Endothelial cell of umbilical vein (primary cell): ENCODE measurements around the gene NQO2. TPM values are rescaled to one million over a fixed set of nuclear protein-coding genes. Genes with fewer than 3 reads are reported as not detected.
"Not testable (repeated sequence)": the region's sequence is repeated elsewhere in the genome, so short reads cannot be mapped to it uniquely, and the experiment has no call there.

Source experiments
- BruUV-seq: library from RNA; stranded (reverse); fragments of 400-500 nt; replicated peaks from 2 replicates; lab custom pipeline; 2021; lab: Mats Ljungman, UMichigan
- CTCF ChIA-PET: fragments of 300-600, 350-600 bp; sonication (Branson Sonifier 250); formaldehyde crosslinking; loops from one replicate; lab custom pipeline; 2021; ENCODE audit warnings: antibody characterized with exemption, inconsistent platforms; lab: Charles Lee
- POLR2A ChIA-PET: fragments of 300-600, 350-600 bp; sonication (Branson Sonifier 250); formaldehyde crosslinking; loops from one replicate; lab custom pipeline; 2021; ENCODE audit warnings: antibody characterized with exemption, inconsistent platforms; lab: Charles Lee
- DNase-seq: peaks from one replicate; pipeline ENCODE4 v3.0.0-alpha.2; 2011; ENCODE audit warnings: low read depth, low spot score
- FAIRE-seq: peaks from 2 replicates; lab custom pipeline; 2011; peaks lifted over from hg19 to GRCh38; lab: Jason Lieb, UNC
- H2AFZ ChIP-seq: 2 replicates; pipeline ENCODE4 v1.6.0; 2012; ENCODE audit warnings: low read depth, low read length, control low read depth, inconsistent platforms
- H3K27ac ChIP-seq: 2 replicates; pipeline ENCODE4 v1.5.1; 2011; ENCODE audit warnings: low read depth, mild to moderate bottlenecking, control low read depth, low read length, moderate library complexity; ENCODE audit not compliant: insufficient read depth
- H3K27me3 ChIP-seq, 2 experiments: 2 replicates each; pipeline versions ENCODE4 v1.6.0 to v1.6.1; 2011; ENCODE audit warnings: low read length in 2 of 2, mixed read lengths in 1 of 2; ENCODE audit not compliant: control insufficient read depth in 2 of 2, insufficient read depth in 2 of 2
- H3K36me3 ChIP-seq, 2 experiments: 2 replicates in 1 of 2; 3 replicates in 1 of 2; pipeline ENCODE4 v1.5.1; 2011; ENCODE audit warnings: low read length in 2 of 2, mild to moderate bottlenecking in 1 of 2, moderate library complexity in 1 of 2; ENCODE audit not compliant: control insufficient read depth in 2 of 2, insufficient read depth in 2 of 2; ENCODE audit errors: extremely low read depth in 1 of 2
- H3K4me1 ChIP-seq: 3 replicates; pipeline ENCODE4 v1.5.1; 2011; ENCODE audit warnings: mild to moderate bottlenecking, low read length; ENCODE audit not compliant: control insufficient read depth, insufficient read depth; ENCODE audit errors: extremely low read depth
- H3K4me2 ChIP-seq: 2 replicates; pipeline ENCODE4 v1.6.1; 2011; ENCODE audit warnings: low read length, control low read depth, mixed read lengths; ENCODE audit not compliant: insufficient read depth
- H3K4me3 ChIP-seq, 3 experiments: fragments of 200-600 bp in 1 of 3; sonication (generic), shearing (Covaris generic) in 1 of 3; replicated peaks in 1 of 3; 2 replicates each; pipeline ENCODE4 v1.5.1; 2011 to 2016; ENCODE audit warnings: control low read depth in 3 of 3, low read length in 3 of 3, mild to moderate bottlenecking in 2 of 3, inconsistent platforms in 1 of 3, low read depth in 1 of 3, moderate library complexity in 1 of 3; ENCODE audit not compliant: insufficient read depth in 1 of 3
- H3K79me2 ChIP-seq: 2 replicates; pipeline ENCODE4 v1.6.0; 2012; ENCODE audit warnings: low read length, inconsistent platforms; ENCODE audit not compliant: control insufficient read depth, insufficient read depth
- H3K9ac ChIP-seq: replicated peaks from 2 replicates; pipeline ENCODE3; 2011; ENCODE audit warnings: low read length, control low read depth; ENCODE audit not compliant: insufficient read depth; ENCODE audit errors: extremely low read depth
- H3K9me1 ChIP-seq: replicated peaks from 3 replicates; pipeline ENCODE4 v1.6.0; 2011; ENCODE audit warnings: mild to moderate bottlenecking, low read length; ENCODE audit not compliant: control insufficient read depth, insufficient read depth; ENCODE audit errors: extremely low read depth
- H3K9me3 ChIP-seq: replicated peaks from 2 replicates; pipeline ENCODE4 v1.5.1; 2012; ENCODE audit warnings: low read length, inconsistent platforms; ENCODE audit not compliant: control insufficient read depth, insufficient read depth
- H4K20me1 ChIP-seq: replicated peaks from 2 replicates; pipeline ENCODE3; 2011; ENCODE audit warnings: mild to moderate bottlenecking, low read length; ENCODE audit not compliant: control insufficient read depth, insufficient read depth; ENCODE audit errors: extremely low read depth
- EZH2 ChIP-seq: IDR thresholded peaks from 2 replicates; pipeline ENCODE4 v1.6.1; 2012; ENCODE audit warnings: borderline replicate concordance, low read depth, mild to moderate bottlenecking, moderate library complexity, low read length, inconsistent platforms; ENCODE audit not compliant: severe bottlenecking
- FOS ChIP-seq: IDR thresholded peaks from 2 replicates; pipeline ENCODE4 v1.6.1; 2011; ENCODE audit warnings: mild to moderate bottlenecking, low read length, moderate library complexity, borderline replicate concordance; ENCODE audit not compliant: insufficient read depth
- GATA2 ChIP-seq: IDR thresholded peaks from 2 replicates; pipeline ENCODE4 v1.7.0; 2011; ENCODE audit warnings: low read depth, mild to moderate bottlenecking, moderate library complexity, mixed read lengths, low read length; ENCODE audit not compliant: insufficient read length, insufficient read depth
- JUN ChIP-seq: IDR thresholded peaks from 2 replicates; pipeline ENCODE4 v1.6.1; 2011; ENCODE audit warnings: borderline replicate concordance, low read depth; ENCODE audit not compliant: insufficient read length, insufficient read depth
- MYC ChIP-seq: IDR thresholded peaks from one replicate; pipeline ENCODE4 v1.6.1; 2011; ENCODE audit warnings: mild to moderate bottlenecking, low read depth, low read length
- POLR2A ChIP-seq: IDR thresholded peaks from 2 replicates; pipeline ENCODE4 v1.6.1; 2012; ENCODE audit warnings: low read depth, mild to moderate bottlenecking, control low read depth, low read length
- POLR2AphosphoS5 ChIP-seq: IDR thresholded peaks from 2 replicates; pipeline ENCODE4 v1.6.1; 2012; ENCODE audit warnings: low read depth, mild to moderate bottlenecking, control low read depth, low read length, moderate library complexity; ENCODE audit not compliant: insufficient read depth
- dilution Hi-C: fragments of 300-500 bp; cut with MboI; formaldehyde crosslinking; loops from one replicate; pipeline ENCODE4 v1.15.0; 2019; ENCODE audit warnings: low sequenced_read_pairs; ENCODE audit not compliant: extremely low pct_ligation_motif_present
- intact Hi-C: fragments of 100-400 bp; cut with micrococcal nuclease; formaldehyde crosslinking; loops from one replicate; pipeline ENCODE4 v1.10.0; 2022
- polyA plus RNA-seq, 4 experiments: library from polyadenylated mRNA; depleted of rRNA in 3 of 4; stranded (reverse) in 3 of 4; unstranded in 1 of 4; fragments of >200 nt; gene quantifications; 2 replicates each; pipeline versions ENCODE4 v1.2.1 to v1.2.3, GENCODE V29; 2011 to 2012; ENCODE audit warnings: missing spikeins in 1 of 4
- total RNA-seq: library from RNA; stranded (reverse); gene quantifications from 2 replicates; pipeline ENCODE4 v1.2.3, GENCODE V29; 2021
- TF ChIP-seq, protein P1 (sequence below): IDR thresholded peaks from 2 replicates; pipeline ENCODE4 v1.6.1; 2011; ENCODE audit not compliant: insufficient read depth, insufficient read length
- TF ChIP-seq, protein P2 (sequence below), 2 donors: IDR thresholded peaks; 1 replicate in 1 of 2; 2 replicates in 1 of 2; pipeline ENCODE4 v1.5.1; 2011; ENCODE audit warnings: low read length in 2 of 2, mild to moderate bottlenecking in 2 of 2, moderate library complexity in 2 of 2, control low read depth in 1 of 2, inconsistent platforms in 1 of 2, low read depth in 1 of 2; ENCODE audit not compliant: insufficient read depth in 1 of 2; ENCODE audit errors: extremely low read depth in 1 of 2

NQO2 gene
- total and polyA plus RNA-seq, 2 donors (not counting 3 experiments of a cell fraction or from before 2014, with no cell fraction given): 27.6 to 48.0 TPM

DNA sequence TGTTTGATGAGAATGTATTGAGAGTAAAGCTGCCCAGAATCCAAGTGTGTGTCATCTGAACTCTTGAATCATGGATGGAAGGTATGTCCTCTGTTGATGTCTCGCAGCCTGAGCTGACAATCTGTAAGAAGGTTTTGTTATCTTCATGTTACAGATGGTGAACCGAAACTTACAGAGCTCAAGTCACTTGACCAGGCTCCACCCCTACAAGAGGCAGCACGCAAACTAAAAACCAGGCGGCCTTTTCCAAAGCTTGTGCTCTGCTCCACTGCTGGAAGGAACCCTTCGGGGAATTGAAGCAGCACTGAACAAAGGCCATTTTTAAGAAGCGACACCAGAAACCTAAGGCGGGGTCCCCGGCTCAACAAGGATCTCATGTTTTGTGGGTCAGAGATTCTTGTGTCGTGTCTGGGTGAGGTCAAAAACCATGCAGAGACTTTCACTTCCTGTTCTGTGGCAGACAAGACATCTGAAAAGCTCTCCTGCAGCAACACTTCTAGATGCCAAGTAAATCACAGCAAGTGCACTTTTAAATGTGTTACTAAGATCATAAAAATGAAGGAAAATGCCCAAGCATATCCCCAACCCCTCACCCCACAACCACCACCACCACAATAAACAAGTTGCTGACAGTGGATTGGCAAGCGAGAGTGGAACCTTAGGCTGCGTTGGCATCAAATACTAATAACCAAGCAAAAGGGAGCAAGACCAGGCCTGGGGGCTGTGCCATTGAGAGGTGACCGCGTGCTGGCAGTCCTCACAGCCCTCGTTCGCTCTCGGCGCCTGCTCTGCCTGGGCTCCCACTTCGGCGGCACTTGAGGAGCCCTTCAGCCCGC, 27.3 kb downstream of the NQO2 start:
- H3K4me3 ChIP-seq: no peak overlapping the region
- H3K79me2 ChIP-seq: no peaks in the 10 kb centered on the region
- peaks cover 19% of the 10 kb centered on the region for H3K4me1 ChIP-seq
- dilution Hi-C loops: no loop called here
- H4K20me1 ChIP-seq: no peaks in the 10 kb centered on the region
- TF ChIP-seq GATA2 (no peak), POLR2A (no peak), JUN (no peak), FOS (no peak), MYC (no peak), EZH2 (no peak), POLR2AphosphoS5 (no peak)
- TF ChIP-seq, protein P1, sequence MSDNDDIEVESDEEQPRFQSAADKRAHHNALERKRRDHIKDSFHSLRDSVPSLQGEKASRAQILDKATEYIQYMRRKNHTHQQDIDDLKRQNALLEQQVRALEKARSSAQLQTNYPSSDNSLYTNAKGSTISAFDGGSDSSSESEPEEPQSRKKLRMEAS: no peak
- TF ChIP-seq, protein P2, sequence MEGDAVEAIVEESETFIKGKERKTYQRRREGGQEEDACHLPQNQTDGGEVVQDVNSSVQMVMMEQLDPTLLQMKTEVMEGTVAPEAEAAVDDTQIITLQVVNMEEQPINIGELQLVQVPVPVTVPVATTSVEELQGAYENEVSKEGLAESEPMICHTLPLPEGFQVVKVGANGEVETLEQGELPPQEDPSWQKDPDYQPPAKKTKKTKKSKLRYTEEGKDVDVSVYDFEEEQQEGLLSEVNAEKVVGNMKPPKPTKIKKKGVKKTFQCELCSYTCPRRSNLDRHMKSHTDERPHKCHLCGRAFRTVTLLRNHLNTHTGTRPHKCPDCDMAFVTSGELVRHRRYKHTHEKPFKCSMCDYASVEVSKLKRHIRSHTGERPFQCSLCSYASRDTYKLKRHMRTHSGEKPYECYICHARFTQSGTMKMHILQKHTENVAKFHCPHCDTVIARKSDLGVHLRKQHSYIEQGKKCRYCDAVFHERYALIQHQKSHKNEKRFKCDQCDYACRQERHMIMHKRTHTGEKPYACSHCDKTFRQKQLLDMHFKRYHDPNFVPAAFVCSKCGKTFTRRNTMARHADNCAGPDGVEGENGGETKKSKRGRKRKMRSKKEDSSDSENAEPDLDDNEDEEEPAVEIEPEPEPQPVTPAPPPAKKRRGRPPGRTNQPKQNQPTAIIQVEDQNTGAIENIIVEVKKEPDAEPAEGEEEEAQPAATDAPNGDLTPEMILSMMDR (IDR thresholded peaks at IDR 0.05; ENCODE audit: extremely low read depth in 1 of 2, insufficient read depth in 1 of 2, low read depth in 1 of 2, low read length in 2 of 2): no peak
- no peak overlapping the region for H3K27ac ChIP-seq
- BruUV-seq: no TSS peak
- peaks cover 0 to 3% of the 10 kb centered on the region in 2 experiments for H3K27me3 ChIP-seq
- no peaks in the 10 kb centered on the region for H3K9me1 ChIP-seq
- CTCF ChIA-PET: interaction anchor here (1.6 to 2.8 kb wide), 4 partner anchors 9 to 25 kb away, joined by 3 to 12 read pairs (median 6); no protein-coding TSS in a partner anchor
- H3K4me2 ChIP-seq: no peak overlapping the region
- no peak for FAIRE-seq
- POLR2A ChIA-PET: no interaction called here
- H3K9ac ChIP-seq: no peak overlapping the region
- intact Hi-C loops: no loop called here
- no peaks in the 10 kb centered on the region for H3K36me3 ChIP-seq
- no peaks in the 10 kb centered on the region for H3K9me3 ChIP-seq
- no peak for DNase-seq
- no peak overlapping the region for H2AFZ ChIP-seq

DNA sequence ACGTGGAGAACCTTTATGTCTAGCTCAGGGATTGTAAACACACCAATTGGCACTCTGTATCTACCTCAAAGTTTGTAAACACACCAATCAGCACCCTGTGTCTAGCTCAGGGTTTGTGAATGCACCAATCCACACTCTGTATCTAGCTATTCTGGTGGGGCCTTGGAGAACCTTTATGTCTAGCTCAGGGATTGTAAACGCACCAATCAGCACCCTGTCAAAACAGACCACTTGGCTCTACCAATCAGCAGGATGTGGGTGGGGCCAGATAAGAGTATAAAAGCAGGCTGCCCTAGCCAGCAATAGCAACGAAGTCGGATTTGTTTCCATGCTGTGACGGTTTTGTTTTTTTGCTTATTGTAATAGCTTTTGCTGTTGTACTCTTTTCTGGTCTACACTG, 28.5 kb downstream of the NQO2 start:
- POLR2A ChIA-PET, H3K4me2 ChIP-seq, BruUV-seq, H2AFZ ChIP-seq, H3K9me1 ChIP-seq, H3K36me3 ChIP-seq, H3K9ac ChIP-seq, H3K9me3 ChIP-seq, H4K20me1 ChIP-seq, H3K27me3 ChIP-seq, dilution Hi-C loops, H3K4me3 ChIP-seq, H3K79me2 ChIP-seq, H3K27ac ChIP-seq, intact Hi-C loops, DNase-seq: not testable (repeated sequence)
- H3K4me1 ChIP-seq: peaks cover 18% of the 10 kb centered on the region
- CTCF ChIA-PET: interaction anchor here (0.8 to 2.4 kb wide), 3 partner anchors 10 to 26 kb away, joined by 3 to 7 read pairs (median 5); no protein-coding TSS in a partner anchor
- FAIRE-seq: peak; percentile 26
